A549 (cell line): Measurements from ENCODE around the gene KPNA5. TPM values are rescaled to one million over a fixed set of nuclear protein-coding genes. Genes with fewer than 3 reads are reported as not detected.

ENCODE experiments used
- ATAC-seq, 2 experiments: fragments of 200-7000 bp in 1 of 2; fragments of >200 bp in 1 of 2; cut with Nextera tagmentation in 1 of 2; cut with Tn5 transposase in 1 of 2; 3 replicates each; pipeline versions ENCODE4 v1.8.0 to v1.9.1; 2018 to 2020; ENCODE audit warnings: mild to moderate bottlenecking in 1 of 2, moderate library complexity in 1 of 2
- CTCF ChIA-PET: fragments of 300-600 bp; sonication (Branson Sonifier 250); formaldehyde crosslinking; extraction: SDS; loops from one replicate; lab custom pipeline; 2021; ENCODE audit warnings: antibody characterized with exemption, inconsistent platforms; lab: Yijun Ruan, JAX
- POLR2A ChIA-PET: fragments of 350-600 bp; formaldehyde crosslinking; extraction: SDS; loops from one replicate; lab custom pipeline; 2021; ENCODE audit warnings: antibody characterized with exemption, inconsistent platforms; lab: Yijun Ruan, JAX
- DNase-seq, 2 experiments: peaks; one replicate each; pipeline versions ENCODE4 v3.0.0 to v3.0.0-alpha.2; 2011 to 2016; ENCODE audit warnings: low read depth in 1 of 2, low spot score in 1 of 2
- FAIRE-seq: peaks from 2 replicates; lab custom pipeline; 2011; peaks lifted over from hg19 to GRCh38; lab: Jason Lieb, UNC
- H3K27ac ChIP-seq, 2 experiments: fragments of >200 bp; sonication (Bioruptor Twin); formaldehyde crosslinking; 3 replicates each; pipeline ENCODE4 v1.5.1; 2016 to 2017
- H3K4me1 ChIP-seq: fragments of >200 bp; sonication (Bioruptor Twin); formaldehyde crosslinking; 3 replicates; pipeline ENCODE4 v1.6.1; 2016
- H3K4me2 ChIP-seq: fragments of >200 bp; sonication (Bioruptor Twin); formaldehyde crosslinking; 3 replicates; pipeline ENCODE4 v1.6.1; 2016
- H3K4me3 ChIP-seq: fragments of >200 bp; sonication (Bioruptor Twin); formaldehyde crosslinking; 3 replicates; pipeline ENCODE4 v1.5.1; 2016
- H3K9me3 ChIP-seq: fragments of >200 bp; sonication (Bioruptor Twin); formaldehyde crosslinking; 3 replicates; pipeline ENCODE4 v1.6.1; 2016
- BHLHE40 ChIP-seq: IDR thresholded peaks from 2 replicates; pipeline ENCODE4 v1.6.1; 2012; ENCODE audit warnings: low read depth, low read length, inconsistent platforms
- CBX8 ChIP-seq: fragments of 200-600 bp; sonication (generic); IDR thresholded peaks from 2 replicates; pipeline ENCODE4 v1.6.1; 2016
- CHD4 ChIP-seq: fragments of 200-600 bp; sonication (generic); IDR thresholded peaks from 2 replicates; pipeline ENCODE4 v1.6.1; 2016; ENCODE audit warnings: antibody characterized with exemption, mild to moderate bottlenecking, borderline replicate concordance
- ESRRA ChIP-seq: fragments of 150-350 bp; IDR thresholded peaks from 2 replicates; pipeline ENCODE4 v1.6.1; 2014; ENCODE audit warnings: mild to moderate bottlenecking, low read length, borderline replicate concordance
- FOSL2 ChIP-seq, 2 experiments: fragments of 450-650 bp in 1 of 2; fragments of >200 bp in 1 of 2; sonication (Bioruptor Twin) in 1 of 2; formaldehyde crosslinking; IDR thresholded peaks; 2 replicates each; pipeline versions ENCODE4 v1.5.0 to v1.6.1; 2016 to 2020; ENCODE audit warnings: mild to moderate bottlenecking in 1 of 2, moderate library complexity in 1 of 2
- GATA3 ChIP-seq: IDR thresholded peaks from 2 replicates; pipeline ENCODE4 v1.6.1; 2012; ENCODE audit warnings: borderline replicate concordance
- HOXA7 ChIP-seq: fragments of 250-450 bp; sonication (Bioruptor Pico); IDR thresholded peaks from 2 replicates; pipeline ENCODE4 v1.5.0; 2020; ENCODE audit warnings: mild to moderate bottlenecking, moderate library complexity
- HOXB13 ChIP-seq: fragments of 250-450 bp; sonication (Bioruptor Pico); IDR thresholded peaks from 2 replicates; pipeline ENCODE4 v1.5.0; 2020; ENCODE audit warnings: low read depth, mild to moderate bottlenecking, moderate library complexity
- JUN ChIP-seq, 2 experiments: fragments of >200 bp; sonication (Bioruptor Twin); formaldehyde crosslinking; IDR thresholded peaks; 2 replicates in 1 of 2; 3 replicates in 1 of 2; pipeline ENCODE4 v1.6.1; 2016 to 2017
- JUNB ChIP-seq: fragments of >200 bp; sonication (Bioruptor Twin); formaldehyde crosslinking; IDR thresholded peaks from 2 replicates; pipeline ENCODE4 v1.6.1; 2016
- KDM5A ChIP-seq: fragments of 200-600 bp; sonication (generic); IDR thresholded peaks from 2 replicates; pipeline ENCODE4 v1.6.1; 2016; ENCODE audit warnings: antibody characterized with exemption, mild to moderate bottlenecking
- MYC ChIP-seq: IDR thresholded peaks from 2 replicates; pipeline ENCODE4 v1.6.1; 2012; ENCODE audit warnings: mild to moderate bottlenecking, inconsistent platforms, low read length, improper control_type of control experiment, borderline replicate concordance
- NPAS2 ChIP-seq: fragments of 250-450 bp; sonication (Bioruptor Pico); IDR thresholded peaks from 2 replicates; pipeline ENCODE4 v1.8.0; 2022; ENCODE audit warnings: mild to moderate bottlenecking, moderate library complexity, borderline replicate concordance
- NR3C1 ChIP-seq: fragments of >200 bp; sonication (Bioruptor Twin); formaldehyde crosslinking; IDR thresholded peaks from 3 replicates; pipeline ENCODE4 v1.6.1; 2017
- PHF8 ChIP-seq: fragments of 200-600 bp; sonication (generic); IDR thresholded peaks from 2 replicates; pipeline ENCODE4 v1.6.1; 2016; ENCODE audit warnings: low read depth, mild to moderate bottlenecking, antibody characterized with exemption, moderate library complexity, borderline replicate concordance
- POLR2AphosphoS2 ChIP-seq: conservative IDR thresholded peaks from 2 replicates; pipeline ENCODE4 v1.6.1; 2012; ENCODE audit warnings: low read length, improper control_type of control experiment, inconsistent platforms
- RAD21 ChIP-seq, 2 experiments: fragments of >200 bp in 1 of 2; sonication (Bioruptor Twin) in 1 of 2; formaldehyde crosslinking in 1 of 2; IDR thresholded peaks in 1 of 2; conservative IDR thresholded peaks in 1 of 2; 2 replicates in 1 of 2; 3 replicates in 1 of 2; pipeline ENCODE4 v1.6.1; 2012 to 2018; ENCODE audit warnings: inconsistent platforms in 1 of 2
- RNF2 ChIP-seq: fragments of 200-600 bp; sonication (generic); IDR thresholded peaks from 2 replicates; pipeline ENCODE4 v1.6.1; 2016; ENCODE audit warnings: low read depth, mild to moderate bottlenecking, antibody characterized with exemption, moderate library complexity, borderline replicate concordance
- SMC3 ChIP-seq: fragments of >200 bp; sonication (Bioruptor Twin); formaldehyde crosslinking; IDR thresholded peaks from 3 replicates; pipeline ENCODE4 v1.6.1; 2018; ENCODE audit warnings: inconsistent platforms
- SREBF2 ChIP-seq: fragments of 450-650 bp; IDR thresholded peaks from 2 replicates; pipeline ENCODE4 v1.6.1; 2014; ENCODE audit warnings: mild to moderate bottlenecking, moderate library complexity
- TFCP2L1 ChIP-seq: fragments of 250-450 bp; sonication (Bioruptor Pico); IDR thresholded peaks from 2 replicates; pipeline ENCODE4 v1.5.0; 2021; ENCODE audit warnings: mild to moderate bottlenecking
- ZFP36 ChIP-seq: fragments of 450-650 bp; IDR thresholded peaks from 2 replicates; pipeline ENCODE4 v1.6.1; 2014; ENCODE audit warnings: borderline replicate concordance; ENCODE audit not compliant: partially characterized antibody
- ZNF302 ChIP-seq: fragments of 250-450 bp; sonication (Bioruptor Pico); IDR thresholded peaks from 2 replicates; pipeline ENCODE4 v1.9.0; 2021; ENCODE audit warnings: inconsistent platforms, mild to moderate bottlenecking, moderate library complexity
- ZSCAN20 ChIP-seq: fragments of 250-450 bp; sonication (Bioruptor Pico); IDR thresholded peaks from 2 replicates; pipeline ENCODE4 v1.8.0; 2022; ENCODE audit warnings: mild to moderate bottlenecking, moderate library complexity
- WGBS: methylation state at CpG from one replicate; pipeline ENCODE4 v1.1.6; 2017; ENCODE audit errors: missing lambda C conversion rate; 5-methylcytosine and 5-hydroxymethylcytosine counted together
- polyA plus RNA-seq, 4 experiments: library from polyadenylated mRNA; depleted of rRNA in 3 of 4; stranded (reverse); fragments of >200 nt; fragmentation: RNase III in 1 of 4; extraction: RNeasy Plus Mini Kit Qiagen cat#74134 plus additional on column Dnase treatment in 1 of 4; gene quantifications; 2 replicates in 3 of 4; 3 replicates in 1 of 4; pipeline ENCODE4 v1.2.3, GENCODE V29; 2011 to 2017
- TF ChIP-seq, protein P1 (sequence below): fragments of 450-650 bp; IDR thresholded peaks from 2 replicates; pipeline ENCODE4 v1.6.1; 2014; ENCODE audit warnings: antibody characterized with exemption
- TF ChIP-seq, protein P2 (sequence below): fragments of 250-450 bp; sonication (Bioruptor Pico); IDR thresholded peaks from 2 replicates; pipeline ENCODE4 v1.5.0; 2021; ENCODE audit warnings: mild to moderate bottlenecking, moderate library complexity, borderline replicate concordance
- TF ChIP-seq, protein P3 (sequence below): fragments of >200 bp; sonication (Bioruptor Twin); formaldehyde crosslinking; IDR thresholded peaks from 3 replicates; pipeline ENCODE4 v1.5.1; 2016

The KPNA5 gene
- polyA plus RNA-seq, 2 of the 4 experiments (the other 2 are of a cell fraction), result 2.2 to 4.5 TPM

DNA sequence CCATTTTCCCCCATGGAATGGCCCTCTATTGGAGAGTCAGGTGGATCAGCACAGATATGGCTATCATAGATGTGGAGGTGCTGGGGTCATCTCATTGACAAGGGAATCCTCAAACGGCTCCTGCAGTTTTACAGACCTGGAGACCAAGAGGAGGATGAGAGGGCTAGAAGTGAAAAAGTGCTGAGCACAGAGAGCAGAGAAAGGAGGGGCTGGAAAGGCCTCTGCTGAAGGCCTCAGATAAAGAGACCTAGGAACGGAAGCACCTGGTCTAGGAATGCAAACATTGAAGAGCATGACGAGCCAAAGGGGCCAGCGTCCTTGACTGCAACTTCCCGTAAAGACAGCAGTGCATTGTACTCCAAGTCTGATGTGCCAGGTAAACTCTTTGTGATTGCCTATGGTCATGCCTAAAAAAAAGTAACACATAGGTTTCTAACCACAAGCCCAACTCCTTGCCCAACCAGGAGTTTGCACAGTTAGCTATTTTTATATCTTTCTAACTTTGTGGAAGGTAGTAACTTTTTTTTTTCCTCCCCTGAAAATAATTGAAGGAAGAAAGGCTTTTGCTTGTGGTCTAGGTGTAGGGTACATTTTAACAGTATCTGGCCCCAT lies 49.5 kb upstream of the KPNA5 start:
- ChIA-PET CTCF (interaction anchor here (2.0 kb wide), 1 partner anchor 12 kb away, joined by 14 read pairs; no protein-coding TSS in a partner anchor), POLR2A (no interaction called here)
- no peaks in the 10 kb centered on the region for H3K9me3 ChIP-seq
- 81% methylated on average over 5 of the region's 5 CpGs for WGBS
- TF ChIP-seq ESRRA, result no peak
- no peak for TF ChIP-seq ZFP36
- no peak for TF ChIP-seq KDM5A
- TF ChIP-seq, protein P1, sequence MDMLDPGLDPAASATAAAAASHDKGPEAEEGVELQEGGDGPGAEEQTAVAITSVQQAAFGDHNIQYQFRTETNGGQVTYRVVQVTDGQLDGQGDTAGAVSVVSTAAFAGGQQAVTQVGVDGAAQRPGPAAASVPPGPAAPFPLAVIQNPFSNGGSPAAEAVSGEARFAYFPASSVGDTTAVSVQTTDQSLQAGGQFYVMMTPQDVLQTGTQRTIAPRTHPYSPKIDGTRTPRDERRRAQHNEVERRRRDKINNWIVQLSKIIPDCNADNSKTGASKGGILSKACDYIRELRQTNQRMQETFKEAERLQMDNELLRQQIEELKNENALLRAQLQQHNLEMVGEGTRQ, result no peak
- no peak for TF ChIP-seq TFCP2L1 (CRISPR knock-in tag)
- TF ChIP-seq MYC, result no peak
- no peak for TF ChIP-seq ZSCAN20 (CRISPR knock-in tag)
- TF ChIP-seq CBX8, result no peak
- TF ChIP-seq RNF2, result no peak
- TF ChIP-seq NR3C1, result no peak
- no peak for TF ChIP-seq SREBF2
- TF ChIP-seq, protein P2, sequence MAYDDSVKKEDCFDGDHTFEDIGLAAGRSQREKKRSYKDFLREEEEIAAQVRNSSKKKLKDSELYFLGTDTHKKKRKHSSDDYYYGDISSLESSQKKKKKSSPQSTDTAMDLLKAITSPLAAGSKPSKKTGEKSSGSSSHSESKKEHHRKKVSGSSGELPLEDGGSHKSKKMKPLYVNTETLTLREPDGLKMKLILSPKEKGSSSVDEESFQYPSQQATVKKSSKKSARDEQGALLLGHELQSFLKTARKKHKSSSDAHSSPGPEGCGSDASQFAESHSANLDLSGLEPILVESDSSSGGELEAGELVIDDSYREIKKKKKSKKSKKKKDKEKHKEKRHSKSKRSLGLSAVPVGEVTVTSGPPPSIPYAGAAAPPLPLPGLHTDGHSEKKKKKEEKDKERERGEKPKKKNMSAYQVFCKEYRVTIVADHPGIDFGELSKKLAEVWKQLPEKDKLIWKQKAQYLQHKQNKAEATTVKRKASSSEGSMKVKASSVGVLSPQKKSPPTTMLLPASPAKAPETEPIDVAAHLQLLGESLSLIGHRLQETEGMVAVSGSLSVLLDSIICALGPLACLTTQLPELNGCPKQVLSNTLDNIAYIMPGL (CRISPR knock-in tag), result no peak
- TF ChIP-seq NPAS2 (CRISPR knock-in tag), result no peak
- TF ChIP-seq SMC3, result no peak
- no peak for TF ChIP-seq GATA3
- no peak for TF ChIP-seq JUN (IDR thresholded peaks at IDR 0.05)
- TF ChIP-seq POLR2AphosphoS2, result no peak
- no peak for TF ChIP-seq JUNB
- no peak overlapping the region for H3K4me3 ChIP-seq
- H3K27ac ChIP-seq, result no peak overlapping the region
- H3K4me1 ChIP-seq, result no peaks in the 10 kb centered on the region
- FAIRE-seq, result no peak
- no peak overlapping the region for H3K4me2 ChIP-seq
- ATAC-seq, result no peak
- no peak for DNase-seq

DNA sequence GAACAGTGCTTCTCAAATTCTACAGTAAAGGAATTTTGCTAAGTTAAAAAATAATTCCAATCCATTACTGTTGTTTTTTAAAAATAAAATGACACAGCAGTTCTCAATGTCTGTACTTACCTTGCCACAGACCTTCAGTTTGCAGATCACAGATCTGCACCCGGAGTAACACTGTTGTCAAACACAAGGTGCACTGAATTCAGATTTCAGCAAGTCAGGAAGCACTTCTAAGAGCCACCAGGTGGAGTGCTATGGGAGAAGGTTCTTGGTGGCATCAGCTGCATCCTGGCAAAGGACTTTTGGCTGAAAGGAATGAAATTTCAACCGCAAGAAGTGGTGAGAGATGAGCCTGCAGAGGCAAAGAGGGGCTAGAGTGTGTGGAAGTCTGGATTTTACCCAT lies 47.3 kb upstream of the KPNA5 start:
- ATAC-seq (peak; percentile 74 to 75; a peak in 3 of 6 replicates), FAIRE-seq (no peak), DNase-seq (peak; percentile 13 to 36)
- POLR2A ChIA-PET, result no interaction called here
- no peak overlapping the region for H3K4me2 ChIP-seq
- no peaks in the 10 kb centered on the region for H3K4me1 ChIP-seq
- 74% methylated on average over 2 of the region's 2 CpGs for WGBS
- 0 out of 5 replicates have a peak, but pooled peaks of 1 of the 2 experiments have one; percentile 2 for TF ChIP-seq RAD21 (conservative IDR thresholded peaks at IDR 0.05 in 1 of 2, IDR thresholded peaks at IDR 0.05 in 1 of 2)
- no peak for TF ChIP-seq SMC3
- H3K4me3 ChIP-seq, result no peak overlapping the region
- H3K27ac ChIP-seq, result no peak overlapping the region
- CTCF ChIA-PET, result interaction anchor here (1.0 to 2.0 kb wide), 2 partner anchors 12 to 14 kb away, joined by 3 to 14 read pairs; no protein-coding TSS in a partner anchor
- no peaks in the 10 kb centered on the region for H3K9me3 ChIP-seq

DNA sequence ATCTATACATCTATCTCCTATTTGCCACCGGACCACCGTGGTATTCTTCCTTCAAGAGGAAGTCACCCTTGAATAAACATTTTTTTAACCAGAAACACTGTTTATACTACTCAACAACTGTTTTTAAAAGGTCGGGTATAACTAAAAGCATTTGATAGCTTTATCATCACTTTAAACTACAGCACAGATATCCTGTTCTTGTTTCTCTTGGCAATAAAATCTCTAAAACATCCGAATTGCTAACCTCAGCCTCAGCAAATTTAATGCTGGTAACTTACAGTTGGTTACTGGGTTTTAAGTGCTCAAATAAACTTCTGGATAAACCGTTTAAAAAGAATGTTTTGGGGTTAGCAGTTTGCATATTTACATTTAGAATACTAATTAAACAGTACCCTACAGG lies 32.9 kb upstream of the KPNA5 start:
- Histone ChIP-seq H3K4me1 (no peaks in the 10 kb centered on the region), H3K4me2 (no peak overlapping the region), H3K9me3 (no peaks in the 10 kb centered on the region), H3K27ac (no peak overlapping the region), H3K4me3 (no peak overlapping the region)
- ATAC-seq, result no peak
- DNase-seq, result no peak
- no peak for FAIRE-seq
- 51% methylated on average over 5 of the region's 5 CpGs for WGBS
- no peak for TF ChIP-seq PHF8
- no peak for TF ChIP-seq HOXB13 (CRISPR knock-in tag)
- TF ChIP-seq ZNF302, result no peak
- no peak for TF ChIP-seq CHD4
- TF ChIP-seq SREBF2, result no peak
- TF ChIP-seq HOXA7 (CRISPR knock-in tag), result no peak
- TF ChIP-seq, protein P3, sequence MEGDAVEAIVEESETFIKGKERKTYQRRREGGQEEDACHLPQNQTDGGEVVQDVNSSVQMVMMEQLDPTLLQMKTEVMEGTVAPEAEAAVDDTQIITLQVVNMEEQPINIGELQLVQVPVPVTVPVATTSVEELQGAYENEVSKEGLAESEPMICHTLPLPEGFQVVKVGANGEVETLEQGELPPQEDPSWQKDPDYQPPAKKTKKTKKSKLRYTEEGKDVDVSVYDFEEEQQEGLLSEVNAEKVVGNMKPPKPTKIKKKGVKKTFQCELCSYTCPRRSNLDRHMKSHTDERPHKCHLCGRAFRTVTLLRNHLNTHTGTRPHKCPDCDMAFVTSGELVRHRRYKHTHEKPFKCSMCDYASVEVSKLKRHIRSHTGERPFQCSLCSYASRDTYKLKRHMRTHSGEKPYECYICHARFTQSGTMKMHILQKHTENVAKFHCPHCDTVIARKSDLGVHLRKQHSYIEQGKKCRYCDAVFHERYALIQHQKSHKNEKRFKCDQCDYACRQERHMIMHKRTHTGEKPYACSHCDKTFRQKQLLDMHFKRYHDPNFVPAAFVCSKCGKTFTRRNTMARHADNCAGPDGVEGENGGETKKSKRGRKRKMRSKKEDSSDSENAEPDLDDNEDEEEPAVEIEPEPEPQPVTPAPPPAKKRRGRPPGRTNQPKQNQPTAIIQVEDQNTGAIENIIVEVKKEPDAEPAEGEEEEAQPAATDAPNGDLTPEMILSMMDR, result no peak
- no peak for TF ChIP-seq RAD21 (conservative IDR thresholded peaks at IDR 0.05 in 1 of 2, IDR thresholded peaks at IDR 0.05 in 1 of 2)
- no peak for TF ChIP-seq FOSL2 (IDR thresholded peaks at IDR 0.05)
- no peak for TF ChIP-seq FOSL2 (CRISPR knock-in tag; IDR thresholded peaks at IDR 0.05)
- TF ChIP-seq BHLHE40, result no peak
- ChIA-PET CTCF (no interaction called here), POLR2A (no interaction called here)
